ENCODE data around the gene MAP2. TPM values are rescaled to one million over a fixed set of nuclear protein-coding genes. Genes with fewer than 3 reads are reported as not detected.

MAP2 gene
- total RNA-seq, 2 experiments from 2014 or later, result 0.10 TPM; not detected in 1

- Histone ChIP-seq H3K36me3 (ENCODE audit: insufficient read depth, low read length) (no peaks in the 10 kb centered on the region), H3K9me3 (ENCODE audit: low read length) (no peaks in the 10 kb centered on the region), H3K9me2 (ENCODE audit: insufficient read depth, low read length) (no peaks in the 10 kb centered on the region), H3K4me3 (ENCODE audit: low read depth, low read length, poor library complexity, severe bottlenecking) (no peak overlapping the region), H2AFZ (ENCODE audit: low read length) (no peak overlapping the region), H3K4me1 (ENCODE audit: insufficient read depth, low read length, poor library complexity, severe bottlenecking) (no peaks in the 10 kb centered on the region), H3K27ac (ENCODE audit: low read depth, low read length, poor library complexity, severe bottlenecking) (no peak overlapping the region), H3K4me2 (ENCODE audit: low read length) (no peak overlapping the region), H3K79me2 (ENCODE audit: insufficient read depth, low read depth, low read length) (no peaks in the 10 kb centered on the region), H4K20me1 (ENCODE audit: insufficient read depth, low read length) (no peaks in the 10 kb centered on the region)
- CTCF ChIA-PET (ENCODE audit: unreplicated experiment), result no interaction called here
- intact Hi-C loops (cut with micrococcal nuclease; ENCODE audit: unreplicated experiment), result no loop called here
- POLR2A ChIA-PET, result interaction anchor here (0.6 to 1.0 kb wide), 3 partner anchors 10 to 32 kb away, joined by 3 to 4 read pairs (median 3); no protein-coding TSS in a partner anchor
- BruUV-seq (replicated peaks), result no TSS peak
- no peak for DNase-seq (ENCODE audit: low spot score)
- no peak for TF ChIP-seq CTCF (conservative IDR thresholded peaks at IDR 0.05; ENCODE audit: low read length)
- TF ChIP-seq EZH2phosphoT487 (IDR thresholded peaks at IDR 0.05; ENCODE audit: borderline replicate concordance, low read depth, low read length), result no peak
Observed at GRCh38 chr2:209512971-209513370, 89.1 kb downstream of the MAP2 start.

- intact Hi-C loops (cut with micrococcal nuclease; ENCODE audit: unreplicated experiment), result no loop called here
- no peak for TF ChIP-seq EZH2phosphoT487 (IDR thresholded peaks at IDR 0.05; ENCODE audit: borderline replicate concordance, low read depth, low read length)
- no peak for TF ChIP-seq CTCF (conservative IDR thresholded peaks at IDR 0.05; ENCODE audit: low read length)
- no peak overlapping the region for H3K27ac ChIP-seq (ENCODE audit: low read depth, low read length, poor library complexity, severe bottlenecking)
- H3K4me3 ChIP-seq (ENCODE audit: low read depth, low read length, poor library complexity, severe bottlenecking), result no peak overlapping the region
- H3K36me3 ChIP-seq (ENCODE audit: insufficient read depth, low read length), result no peaks in the 10 kb centered on the region
- no peak for DNase-seq (ENCODE audit: low spot score)
- no peaks in the 10 kb centered on the region for H3K79me2 ChIP-seq (ENCODE audit: insufficient read depth, low read depth, low read length)
- ChIA-PET POLR2A (no interaction called here), CTCF (ENCODE audit: unreplicated experiment) (no interaction called here)
- BruUV-seq (replicated peaks), result no TSS peak
- H3K9me3 ChIP-seq (ENCODE audit: low read length), result no peaks in the 10 kb centered on the region
- H3K9me2 ChIP-seq (ENCODE audit: insufficient read depth, low read length), result no peaks in the 10 kb centered on the region
- no peak overlapping the region for H3K4me2 ChIP-seq (ENCODE audit: low read length)
- H2AFZ ChIP-seq (ENCODE audit: low read length), result no peak overlapping the region
- no peaks in the 10 kb centered on the region for H3K4me1 ChIP-seq (ENCODE audit: insufficient read depth, low read length, poor library complexity, severe bottlenecking)
- H4K20me1 ChIP-seq (ENCODE audit: insufficient read depth, low read length), result no peaks in the 10 kb centered on the region
Observed at GRCh38 chr2:209517436-209517835, 93.6 kb downstream of the MAP2 start.

GRCh38 chr2:209519271-209519670 lies 95.4 kb downstream of the MAP2 start:
- BruUV-seq (replicated peaks), result no TSS peak

More at GRCh38 chr2:209519271-209519670, 95.4 kb downstream of the MAP2 start:
- Histone ChIP-seq H3K36me3 (ENCODE audit: insufficient read depth, low read length) (no peaks in the 10 kb centered on the region), H3K9me2 (ENCODE audit: insufficient read depth, low read length) (no peaks in the 10 kb centered on the region), H3K79me2 (ENCODE audit: insufficient read depth, low read depth, low read length) (no peaks in the 10 kb centered on the region), H2AFZ (ENCODE audit: low read length) (no peak overlapping the region), H3K9me3 (ENCODE audit: low read length) (no peaks in the 10 kb centered on the region), H3K4me1 (ENCODE audit: insufficient read depth, low read length, poor library complexity, severe bottlenecking) (no peaks in the 10 kb centered on the region), H4K20me1 (ENCODE audit: insufficient read depth, low read length) (no peaks in the 10 kb centered on the region), H3K4me2 (ENCODE audit: low read length) (no peak overlapping the region), H3K4me3 (ENCODE audit: low read depth, low read length, poor library complexity, severe bottlenecking) (no peak overlapping the region), H3K27ac (ENCODE audit: low read depth, low read length, poor library complexity, severe bottlenecking) (no peak overlapping the region)
- ChIA-PET CTCF (ENCODE audit: unreplicated experiment) (no interaction called here), POLR2A (no interaction called here)
- TF ChIP-seq CTCF (conservative IDR thresholded peaks at IDR 0.05; ENCODE audit: low read length), result no peak
- no peak for TF ChIP-seq EZH2phosphoT487 (IDR thresholded peaks at IDR 0.05; ENCODE audit: borderline replicate concordance, low read depth, low read length)
- no peak for DNase-seq (ENCODE audit: low spot score)
- intact Hi-C loops (cut with micrococcal nuclease; ENCODE audit: unreplicated experiment), result no loop called here

Data from OCI-LY7 (cell line).